HepG2 (cell line): ENCODE results near the gene CTBP1. TPM values are rescaled to one million over a fixed set of nuclear protein-coding genes. Genes with fewer than 3 reads are reported as not detected.

Source experiments
- ATAC-seq: fragments of 200-7000 bp; cut with Tn5 transposase; 3 replicates; pipeline ENCODE4 v1.9.1; 2020; ENCODE audit warnings: mild to moderate bottlenecking, moderate library complexity
- BruUV-seq: library from RNA; stranded (reverse); fragments of 400-500 nt; replicated peaks from 2 replicates; lab custom pipeline; 2021; lab: Mats Ljungman, UMichigan
- CTCF ChIA-PET: fragments of 300-600 bp; formaldehyde crosslinking; extraction: SDS; loops from one replicate; lab custom pipeline; 2021; ENCODE audit warnings: low total read pairs, inconsistent platforms, low intra/inter-chr PET ratio; lab: Yijun Ruan, JAX
- POLR2A ChIA-PET: fragments of 350-600 bp; sonication (Branson Sonifier 250); formaldehyde crosslinking; loops from one replicate; lab custom pipeline; 2020; ENCODE audit warnings: antibody characterized with exemption, inconsistent platforms; lab: Yijun Ruan, JAX
- DNase-seq: peaks from one replicate; pipeline ENCODE4 v3.0.0-alpha.2; 2015; ENCODE audit warnings: low spot score
- FAIRE-seq: peaks from 3 replicates; lab custom pipeline; 2011; peaks lifted over from hg19 to GRCh38; lab: Jason Lieb, UNC
- H2AFZ ChIP-seq: one replicate; pipeline ENCODE4 v1.6.1; 2011; ENCODE audit warnings: low read length, inconsistent platforms
- H3K27ac ChIP-seq: fragments of 300-600 bp; 3 replicates; pipeline ENCODE4 v1.8.0; 2011; ENCODE audit warnings: mixed run types, mild to moderate bottlenecking, mixed read lengths, low read length, inconsistent platforms; ENCODE audit not compliant: insufficient read depth; ENCODE audit errors: extremely low read length
- H3K27me3 ChIP-seq, 2 experiments: fragments of 200-600 bp in 1 of 2; 2 replicates in 1 of 2; 3 replicates in 1 of 2; pipeline versions ENCODE4 v1.6.0 to v1.8.0; 2011; ENCODE audit warnings: low read length in 2 of 2, mild to moderate bottlenecking in 2 of 2, moderate library complexity in 2 of 2, inconsistent platforms in 1 of 2; ENCODE audit not compliant: insufficient read depth in 2 of 2, control insufficient read depth in 1 of 2
- H3K36me3 ChIP-seq, 2 experiments: fragments of 200-600 bp in 1 of 2; replicated peaks in 1 of 2; 2 replicates in 1 of 2; 3 replicates in 1 of 2; pipeline versions ENCODE4 v1.5.1 to v1.8.0; 2011; ENCODE audit warnings: low read length in 2 of 2, inconsistent platforms in 1 of 2; ENCODE audit not compliant: insufficient read depth in 2 of 2, control insufficient read depth in 1 of 2
- H3K4me1 ChIP-seq: 2 replicates; pipeline ENCODE4 v1.5.1; 2012; ENCODE audit warnings: low read length, inconsistent platforms; ENCODE audit not compliant: insufficient read depth
- H3K4me2 ChIP-seq: 2 replicates; pipeline ENCODE4 v1.6.0; 2011; ENCODE audit warnings: low read depth, low read length, inconsistent platforms
- H3K4me3 ChIP-seq, 3 experiments: fragments of 200-600 bp in 1 of 3; sonication (generic), shearing (Covaris generic) in 1 of 3; replicated peaks in 1 of 3; 2 replicates each; pipeline ENCODE4 v1.5.1; 2011 to 2016; ENCODE audit warnings: low read length in 3 of 3, inconsistent platforms in 2 of 3, low read depth in 2 of 3, mild to moderate bottlenecking in 2 of 3, control low read depth in 1 of 3, mixed read lengths in 1 of 3; ENCODE audit not compliant: insufficient read depth in 1 of 3
- H3K79me2 ChIP-seq: one replicate; pipeline ENCODE4 v1.6.1; 2011; ENCODE audit warnings: low read length, inconsistent platforms; ENCODE audit not compliant: insufficient read depth
- H3K9ac ChIP-seq: 2 replicates; pipeline ENCODE4 v1.6.0; 2011; ENCODE audit warnings: mild to moderate bottlenecking, low read depth, low read length, inconsistent platforms; ENCODE audit not compliant: insufficient read depth
- H3K9me3 ChIP-seq: 2 replicates; pipeline ENCODE4 v1.5.1; 2012; ENCODE audit warnings: mild to moderate bottlenecking, low read length
- H4K20me1 ChIP-seq: 2 replicates; pipeline ENCODE4 v1.6.0; 2011; ENCODE audit warnings: inconsistent platforms, mild to moderate bottlenecking, low read length, moderate library complexity; ENCODE audit not compliant: insufficient read depth
- CENPT ChIP-seq: sonication (generic); formaldehyde crosslinking; IDR thresholded peaks from 2 replicates; pipeline ENCODE4 v1.8.0; 2022; ENCODE audit warnings: low read depth, mild to moderate bottlenecking, moderate library complexity, missing genetic modification reagents
- ERF ChIP-seq: IDR thresholded peaks from 2 replicates; pipeline ENCODE4 v1.6.1; 2018; ENCODE audit warnings: missing biosample characterization, missing genetic modification reagents
- GABPB1 ChIP-seq: IDR thresholded peaks from 2 replicates; pipeline ENCODE4 v1.6.1; 2016; ENCODE audit warnings: mild to moderate bottlenecking, missing genetic modification reagents, moderate library complexity, missing compliant biosample characterization
- HCFC1 ChIP-seq: fragments of 150-350 bp; IDR thresholded peaks from 2 replicates; pipeline ENCODE4 v1.6.1; 2014; ENCODE audit warnings: low read depth, low read length
- HNRNPLL ChIP-seq: fragments of 200-400 bp; formaldehyde crosslinking; IDR thresholded peaks from 2 replicates; pipeline ENCODE4 v1.6.1; 2017; ENCODE audit warnings: mild to moderate bottlenecking, low read depth, low read length; ENCODE audit not compliant: poor library complexity, severe bottlenecking
- KLF11 ChIP-seq: IDR thresholded peaks from 2 replicates; pipeline ENCODE4 v1.6.1; 2016; ENCODE audit warnings: missing compliant biosample characterization
- PCBP2 ChIP-seq: fragments of 200-400 bp; formaldehyde crosslinking; optimal IDR thresholded peaks from 2 replicates; pipeline ENCODE3; 2018; ENCODE audit warnings: low read length, low read depth; ENCODE audit not compliant: poor library complexity, severe bottlenecking
- RBFOX2 ChIP-seq: fragments of 200-400 bp; formaldehyde crosslinking; IDR thresholded peaks from 2 replicates; pipeline ENCODE4 v1.6.1; 2017; ENCODE audit warnings: low read depth, mild to moderate bottlenecking, low read length
- SIN3A ChIP-seq: IDR thresholded peaks from 2 replicates; pipeline ENCODE4 v1.6.1; 2011; ENCODE audit warnings: low read depth, mild to moderate bottlenecking, control low read depth, low read length, borderline replicate concordance
- SP5 ChIP-seq: IDR thresholded peaks from 2 replicates; pipeline ENCODE4 v1.6.1; 2016; ENCODE audit warnings: low read depth, borderline replicate concordance
- TMF1 ChIP-seq: sonication (generic); formaldehyde crosslinking; IDR thresholded peaks from 2 replicates; pipeline ENCODE4 v1.8.1; 2022; ENCODE audit warnings: low read depth, missing genetic modification reagents
- TOPORS ChIP-seq: sonication (generic); formaldehyde crosslinking; IDR thresholded peaks from 2 replicates; pipeline ENCODE4 v1.8.0; 2023; ENCODE audit warnings: mild to moderate bottlenecking, missing genetic modification reagents
- UBTF ChIP-seq: sonication (generic); formaldehyde crosslinking; IDR thresholded peaks from 2 replicates; pipeline ENCODE4 v1.4.0; 2020; ENCODE audit warnings: mild to moderate bottlenecking, missing genetic modification reagents
- ZBTB7B ChIP-seq: sonication (generic); formaldehyde crosslinking; IDR thresholded peaks from 2 replicates; pipeline ENCODE4 v1.4.0; 2020; ENCODE audit warnings: missing genetic modification reagents
- ZFP82 ChIP-seq: sonication (generic); formaldehyde crosslinking; IDR thresholded peaks from 2 replicates; pipeline ENCODE4 v1.5.1; 2020; ENCODE audit warnings: mild to moderate bottlenecking, missing genetic modification reagents, borderline replicate concordance
- ZNF225 ChIP-seq: sonication (generic); formaldehyde crosslinking; IDR thresholded peaks from 2 replicates; pipeline ENCODE4 v1.4.0; 2020; ENCODE audit warnings: mild to moderate bottlenecking, missing genetic modification reagents
- ZNF326 ChIP-seq: sonication (generic); formaldehyde crosslinking; IDR thresholded peaks from 2 replicates; pipeline ENCODE4 v1.4.0; 2020; ENCODE audit warnings: missing genetic modification reagents, borderline replicate concordance
- ZNF430 ChIP-seq: sonication (generic); formaldehyde crosslinking; IDR thresholded peaks from 2 replicates; pipeline ENCODE4 v1.9.0; 2021; ENCODE audit warnings: mild to moderate bottlenecking, missing genetic modification reagents
- ZNF441 ChIP-seq: sonication (generic); formaldehyde crosslinking; IDR thresholded peaks from 2 replicates; pipeline ENCODE4 v1.7.0; 2021; ENCODE audit warnings: missing genetic modification reagents, borderline replicate concordance
- ZNF446 ChIP-seq: sonication (generic); formaldehyde crosslinking; IDR thresholded peaks from 2 replicates; pipeline ENCODE4 v1.5.0; 2020; ENCODE audit warnings: mild to moderate bottlenecking, missing genetic modification reagents
- ZNF839 ChIP-seq: sonication (generic); formaldehyde crosslinking; IDR thresholded peaks from 2 replicates; pipeline ENCODE4 v1.4.0; 2020; ENCODE audit warnings: missing genetic modification reagents, mild to moderate bottlenecking, borderline replicate concordance
- WGBS: methylation state at CpG from one replicate; pipeline ENCODE4 v1.1.6; 2017; ENCODE audit warnings: low lambda C conversion rate; 5-methylcytosine and 5-hydroxymethylcytosine counted together
- in situ Hi-C: cut with HindIII; loops from 2 replicates; pipeline ENCODE4 v1.10.0; 2017; ENCODE audit warnings: low pct_unique_long_range_greater_than_20kb; ENCODE audit not compliant: extremely low pct_ligation_motif_present
- intact Hi-C: fragments of 100-400 bp; cut with micrococcal nuclease; formaldehyde crosslinking; loops from one replicate; pipeline ENCODE4 v1.10.0; 2022; ENCODE audit not compliant: unreplicated experiment
- polyA plus RNA-seq, 8 experiments: library from polyadenylated mRNA; depleted of rRNA in 3 of 8; stranded (reverse) in 7 of 8; unstranded in 1 of 8; fragments of >200 nt; fragmentation: Illumina TruSeq in 4 of 8; extraction: Trizol in 4 of 8; gene quantifications; 2 replicates each; pipeline versions ENCODE4 v1.2.1 to v1.2.3, GENCODE V29; 2011 to 2016; ENCODE audit warnings: low read depth in 4 of 8, missing spikeins in 1 of 8, mixed read lengths in 1 of 8; ENCODE audit not compliant: insufficient read depth in 1 of 8
- total RNA-seq, 5 experiments: library from RNA; depleted of rRNA; stranded (reverse); fragments of >200 nt; fragmentation: Illumina TruSeq; extraction: Trizol; gene quantifications; 2 replicates each; pipeline ENCODE4 v1.2.3, GENCODE V29; 2016; ENCODE audit warnings: low read depth in 1 of 5
- TF ChIP-seq, protein P1 (sequence below): sonication (generic); formaldehyde crosslinking; conservative IDR thresholded peaks from 2 replicates; pipeline ENCODE4 v1.5.0; 2020; ENCODE audit warnings: missing genetic modification reagents

CTBP1 gene
- total and polyA plus RNA-seq, 2 of the 13 experiments (the other 11 are each of a cell fraction or from before 2014, with no cell fraction given) = 78.5 to 112 TPM

GRCh38 chr4:1249148-1249730 is 309 bp upstream of the CTBP1 start:
- intact Hi-C loops (loop anchor here (2.0 kb wide), 1 partner anchor 76 kb away; the partner anchor contains the start of gene SPON2), in situ Hi-C loops (no loop called here)
- H4K20me1 ChIP-seq = peaks cover 31% of the 10 kb centered on the region
- ChIA-PET CTCF (no interaction called here), POLR2A (interaction anchor here (0.7 to 4.1 kb wide), 6 partner anchors 11 to 97 kb away, joined by 3 to 43 read pairs (median 13); partner anchors contain the start of genes MAEA, SPON2 and UVSSA)
- no peak for FAIRE-seq
- peak overlapping the region; percentile 68 to 78 (median 76) for H3K4me3 ChIP-seq
- peak overlapping the region; percentile 84 for H3K27ac ChIP-seq
- peak; percentile 47 for ATAC-seq
- no peak overlapping the region for H2AFZ ChIP-seq
- H3K9ac ChIP-seq = peak overlapping the region; percentile 81
- peak overlapping the region; percentile 79 for H3K4me2 ChIP-seq
- H3K27me3 ChIP-seq = no peaks in the 10 kb centered on the region
- no TSS peak for BruUV-seq
- peaks cover 64% of the 10 kb centered on the region for H3K4me1 ChIP-seq
- peaks cover 2% of the 10 kb centered on the region in 2 experiments; a peak in 2 of 5 replicates for H3K36me3 ChIP-seq
- peaks cover 54% of the 10 kb centered on the region for H3K79me2 ChIP-seq
- DNase-seq = peak; percentile 56
- 0% methylated on average over 8 of the region's 86 CpGs for WGBS
- peaks cover 14% of the 10 kb centered on the region; the same call in 1 of the 2 replicates for H3K9me3 ChIP-seq
- TF ChIP-seq HCFC1 (peak; percentile 29), ERF (no peak; the same call in 1 of the 2 replicates), SP5 (CRISPR knock-in tag) (peak; percentile 21; the same call in 1 of the 2 replicates), RBFOX2 (peak; percentile 76), ZNF839 (CRISPR knock-in tag) (0 out of 2 replicates have a peak, but pooled peaks have one; percentile 18), HNRNPLL (peak; percentile 99), ZNF326 (CRISPR knock-in tag) (no peak), TMF1 (CRISPR knock-in tag) (peak; percentile 11; the same call in 1 of the 2 replicates), ZNF446 (no peak), PCBP2 (no peak), ZNF441 (CRISPR knock-in tag) (0 out of 2 replicates have a peak, but pooled peaks have one; percentile 23), TOPORS (CRISPR knock-in tag) (peak; percentile 50; the same call in 1 of the 2 replicates), ZNF430 (no peak), ZBTB7B (CRISPR knock-in tag) (no peak), ZNF225 (CRISPR knock-in tag) (0 out of 2 replicates have a peak, but pooled peaks have one; percentile 7), KLF11 (CRISPR knock-in tag) (no peak), GABPB1 (peak; percentile 64; the same call in 1 of the 2 replicates), CENPT (peak; percentile 47; the same call in 1 of the 2 replicates), SIN3A (peak; percentile 21; the same call in 1 of the 2 replicates), UBTF (CRISPR knock-in tag) (no peak; the same call in 1 of the 2 replicates), ZFP82 (CRISPR knock-in tag) (0 out of 2 replicates have a peak, but pooled peaks have one; percentile 35)
- TF ChIP-seq, protein P1, sequence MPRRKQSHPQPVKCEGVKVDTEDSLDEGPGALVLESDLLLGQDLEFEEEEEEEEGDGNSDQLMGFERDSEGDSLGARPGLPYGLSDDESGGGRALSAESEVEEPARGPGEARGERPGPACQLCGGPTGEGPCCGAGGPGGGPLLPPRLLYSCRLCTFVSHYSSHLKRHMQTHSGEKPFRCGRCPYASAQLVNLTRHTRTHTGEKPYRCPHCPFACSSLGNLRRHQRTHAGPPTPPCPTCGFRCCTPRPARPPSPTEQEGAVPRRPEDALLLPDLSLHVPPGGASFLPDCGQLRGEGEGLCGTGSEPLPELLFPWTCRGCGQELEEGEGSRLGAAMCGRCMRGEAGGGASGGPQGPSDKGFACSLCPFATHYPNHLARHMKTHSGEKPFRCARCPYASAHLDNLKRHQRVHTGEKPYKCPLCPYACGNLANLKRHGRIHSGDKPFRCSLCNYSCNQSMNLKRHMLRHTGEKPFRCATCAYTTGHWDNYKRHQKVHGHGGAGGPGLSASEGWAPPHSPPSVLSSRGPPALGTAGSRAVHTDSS (CRISPR knock-in tag) = no peak
